ENCODE results near the gene OLFM2.

DNA sequence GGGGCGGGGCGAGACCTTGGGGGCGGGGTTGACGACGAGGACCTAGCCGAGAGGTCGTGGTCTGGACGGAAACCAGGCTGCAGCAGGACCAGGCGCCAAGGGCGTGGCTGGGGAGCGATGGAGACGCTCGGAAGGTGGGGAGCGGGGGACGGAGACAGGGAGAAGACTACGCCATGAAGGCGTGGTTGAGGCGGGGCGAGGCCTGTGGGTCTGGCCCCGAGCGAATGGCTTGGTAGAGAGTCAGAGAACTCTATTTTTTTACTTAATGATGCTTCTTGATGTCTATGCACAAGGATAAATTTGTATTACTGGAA, 116.8 kb downstream of the OLFM2 start:
- TF ChIP-seq, protein P1, sequence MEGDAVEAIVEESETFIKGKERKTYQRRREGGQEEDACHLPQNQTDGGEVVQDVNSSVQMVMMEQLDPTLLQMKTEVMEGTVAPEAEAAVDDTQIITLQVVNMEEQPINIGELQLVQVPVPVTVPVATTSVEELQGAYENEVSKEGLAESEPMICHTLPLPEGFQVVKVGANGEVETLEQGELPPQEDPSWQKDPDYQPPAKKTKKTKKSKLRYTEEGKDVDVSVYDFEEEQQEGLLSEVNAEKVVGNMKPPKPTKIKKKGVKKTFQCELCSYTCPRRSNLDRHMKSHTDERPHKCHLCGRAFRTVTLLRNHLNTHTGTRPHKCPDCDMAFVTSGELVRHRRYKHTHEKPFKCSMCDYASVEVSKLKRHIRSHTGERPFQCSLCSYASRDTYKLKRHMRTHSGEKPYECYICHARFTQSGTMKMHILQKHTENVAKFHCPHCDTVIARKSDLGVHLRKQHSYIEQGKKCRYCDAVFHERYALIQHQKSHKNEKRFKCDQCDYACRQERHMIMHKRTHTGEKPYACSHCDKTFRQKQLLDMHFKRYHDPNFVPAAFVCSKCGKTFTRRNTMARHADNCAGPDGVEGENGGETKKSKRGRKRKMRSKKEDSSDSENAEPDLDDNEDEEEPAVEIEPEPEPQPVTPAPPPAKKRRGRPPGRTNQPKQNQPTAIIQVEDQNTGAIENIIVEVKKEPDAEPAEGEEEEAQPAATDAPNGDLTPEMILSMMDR (IDR thresholded peaks at IDR 0.05), result no peak
- TF ChIP-seq POLR2A (IDR thresholded peaks at IDR 0.05), result no peak
